Left ventricle myocardium inferior (tissue), 1 donor: ENCODE measurements around the gene CMPK1. TPM values are rescaled to one million over a fixed set of nuclear protein-coding genes. Genes with fewer than 3 reads are reported as not detected.

Experiments
- DNase-seq: peaks from one replicate; pipeline ENCODE4 v3.0.0-alpha.2; 2020
- H3K27ac ChIP-seq: fragments of 200-600 bp; replicated peaks from 2 replicates; pipeline ENCODE4 v1.8.0; 2021
- H3K27me3 ChIP-seq: fragments of 200-600 bp; 2 replicates; pipeline ENCODE4 v1.8.0; 2021; ENCODE audit warnings: low read depth
- H3K36me3 ChIP-seq: fragments of 200-600 bp; 2 replicates; pipeline ENCODE4 v1.8.0; 2021
- H3K4me1 ChIP-seq: fragments of 200-600 bp; 2 replicates; pipeline ENCODE4 v1.8.0; 2021
- H3K4me3 ChIP-seq: fragments of 200-600 bp; 2 replicates; pipeline ENCODE4 v1.8.0; 2021; ENCODE audit warnings: mild to moderate bottlenecking, moderate library complexity
- H3K9me3 ChIP-seq: fragments of 200-600 bp; replicated peaks from 2 replicates; pipeline ENCODE4 v1.8.0; 2021
- intact Hi-C: fragments of 100-400 bp; cut with micrococcal nuclease; formaldehyde crosslinking; loops from one replicate; pipeline ENCODE4 v1.11.0; 2022
- total RNA-seq: library from RNA; stranded (reverse); fragmentation: NEBNext Ultra II Directional; extraction: Animal tissue kit (Norgen Biotek cat#: 25700); gene quantifications from one replicate; pipeline ENCODE4 v1.2.1, GENCODE V29; 2021
- TF ChIP-seq, protein P1 (sequence below): fragments of 200-600 bp; IDR thresholded peaks from 2 replicates; pipeline ENCODE4 v1.8.0; 2021; ENCODE audit warnings: antibody characterized with exemption, mild to moderate bottlenecking, borderline replicate concordance
- donor health status: DM: no; HTN: yes; CAD: no; lungs with severe emphysema.

Gene CMPK1
- total RNA-seq, 1 donor from 2014 or later = 78.2 TPM

DNA sequence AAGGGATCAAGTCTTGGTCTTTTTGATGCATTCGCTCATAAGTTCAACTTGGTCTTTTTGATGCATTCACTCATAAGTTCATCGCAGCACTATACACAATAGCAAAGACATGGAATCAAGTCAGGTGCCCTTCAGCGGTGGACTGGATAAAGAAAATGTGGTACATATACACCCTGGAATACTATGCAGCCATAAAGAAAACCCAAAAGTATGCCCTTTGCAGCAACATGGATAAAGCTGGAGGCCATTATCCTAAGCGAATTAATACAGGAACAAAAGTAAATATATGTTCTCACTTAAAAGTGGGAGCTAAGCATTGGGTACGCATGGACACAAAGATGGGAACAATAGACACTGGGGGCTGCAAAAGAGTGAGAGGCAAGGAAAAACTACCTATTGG is 52.7 kb downstream of the CMPK1 start:
- DNase-seq = no peak
- Histone ChIP-seq H3K27me3 (no peaks in the 10 kb centered on the region), H3K4me3 (no peak overlapping the region), H3K27ac (no peak overlapping the region), H3K9me3 (no peaks in the 10 kb centered on the region), H3K4me1 (no peaks in the 10 kb centered on the region), H3K36me3 (peaks cover 14% of the 10 kb centered on the region)
- TF ChIP-seq, protein P1, sequence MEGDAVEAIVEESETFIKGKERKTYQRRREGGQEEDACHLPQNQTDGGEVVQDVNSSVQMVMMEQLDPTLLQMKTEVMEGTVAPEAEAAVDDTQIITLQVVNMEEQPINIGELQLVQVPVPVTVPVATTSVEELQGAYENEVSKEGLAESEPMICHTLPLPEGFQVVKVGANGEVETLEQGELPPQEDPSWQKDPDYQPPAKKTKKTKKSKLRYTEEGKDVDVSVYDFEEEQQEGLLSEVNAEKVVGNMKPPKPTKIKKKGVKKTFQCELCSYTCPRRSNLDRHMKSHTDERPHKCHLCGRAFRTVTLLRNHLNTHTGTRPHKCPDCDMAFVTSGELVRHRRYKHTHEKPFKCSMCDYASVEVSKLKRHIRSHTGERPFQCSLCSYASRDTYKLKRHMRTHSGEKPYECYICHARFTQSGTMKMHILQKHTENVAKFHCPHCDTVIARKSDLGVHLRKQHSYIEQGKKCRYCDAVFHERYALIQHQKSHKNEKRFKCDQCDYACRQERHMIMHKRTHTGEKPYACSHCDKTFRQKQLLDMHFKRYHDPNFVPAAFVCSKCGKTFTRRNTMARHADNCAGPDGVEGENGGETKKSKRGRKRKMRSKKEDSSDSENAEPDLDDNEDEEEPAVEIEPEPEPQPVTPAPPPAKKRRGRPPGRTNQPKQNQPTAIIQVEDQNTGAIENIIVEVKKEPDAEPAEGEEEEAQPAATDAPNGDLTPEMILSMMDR = no peak
- intact Hi-C loops = no loop called here

DNA sequence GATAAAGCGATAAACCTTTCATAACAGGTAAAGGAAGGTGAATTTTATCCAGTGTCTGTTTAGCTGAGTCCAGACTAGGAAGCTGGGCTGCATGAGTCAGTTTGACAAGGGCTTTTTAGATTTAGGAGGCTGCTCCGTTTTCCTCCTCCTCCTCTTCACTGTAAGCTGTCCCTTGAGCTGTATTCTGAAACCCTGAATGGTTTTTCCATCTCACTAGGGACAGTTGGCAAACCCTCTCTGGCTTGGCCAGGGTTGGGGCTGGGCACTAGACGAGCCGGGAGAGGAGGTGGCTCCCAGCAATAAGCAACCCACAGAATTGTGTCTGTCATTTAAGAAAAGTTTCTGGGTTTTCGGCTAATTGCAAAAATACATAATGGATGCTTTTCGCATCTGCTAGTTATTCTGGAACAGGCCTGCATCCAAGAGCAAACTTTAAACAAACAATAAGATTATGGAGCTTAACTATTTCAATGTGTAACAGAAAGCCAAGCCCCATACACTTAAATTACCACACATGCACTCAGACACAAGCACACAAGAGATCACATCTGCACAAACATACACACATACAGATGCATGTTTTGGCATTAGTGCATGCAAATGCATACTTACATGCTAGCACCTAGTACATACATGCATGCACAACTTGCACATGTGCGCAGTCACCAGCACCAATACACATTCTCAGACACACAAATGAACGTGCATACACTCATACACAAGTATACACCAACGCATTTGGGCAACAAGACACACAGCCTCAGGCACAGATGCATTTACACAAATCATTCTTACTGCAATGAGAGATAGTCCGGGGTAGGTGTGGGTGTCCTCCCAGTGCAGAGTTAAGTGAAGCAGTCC is 54.7 kb downstream of the CMPK1 start:
- TF ChIP-seq, protein P1 = no peak
- H3K36me3 ChIP-seq = peaks cover 2% of the 10 kb centered on the region
- no peak for DNase-seq
- no peak overlapping the region for H3K27ac ChIP-seq
- H3K27me3 ChIP-seq = peaks cover 2% of the 10 kb centered on the region
- H3K4me3 ChIP-seq = no peak overlapping the region
- H3K4me1 ChIP-seq = no peaks in the 10 kb centered on the region
- no peaks in the 10 kb centered on the region for H3K9me3 ChIP-seq
- intact Hi-C loops = no loop called here

DNA sequence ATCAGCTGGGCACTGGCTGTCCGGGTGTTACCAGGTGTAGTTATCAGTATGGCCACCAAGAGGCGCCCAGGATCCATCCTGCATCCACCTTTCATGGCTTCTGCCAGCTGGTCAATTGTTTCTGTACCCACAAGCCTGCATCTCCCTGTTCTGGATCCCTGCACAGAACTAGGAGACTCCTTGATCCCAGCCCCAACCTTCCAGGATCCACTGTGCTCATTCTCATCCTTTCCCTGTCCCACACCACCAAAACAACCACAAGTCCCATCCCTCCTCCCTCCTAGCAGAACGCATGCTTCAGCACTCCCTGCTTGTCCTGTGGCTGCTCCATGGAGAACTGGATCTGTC is 55.3 kb downstream of the CMPK1 start:
- H3K27me3 ChIP-seq = peaks cover 8% of the 10 kb centered on the region
- H3K36me3 ChIP-seq = no peaks in the 10 kb centered on the region
- no peaks in the 10 kb centered on the region for H3K4me1 ChIP-seq
- DNase-seq = peak; percentile 33
- no peaks in the 10 kb centered on the region for H3K9me3 ChIP-seq
- TF ChIP-seq, protein P1 = peak; percentile 67
- intact Hi-C loops = no loop called here
- H3K27ac ChIP-seq = no peak overlapping the region
- no peak overlapping the region for H3K4me3 ChIP-seq

DNA sequence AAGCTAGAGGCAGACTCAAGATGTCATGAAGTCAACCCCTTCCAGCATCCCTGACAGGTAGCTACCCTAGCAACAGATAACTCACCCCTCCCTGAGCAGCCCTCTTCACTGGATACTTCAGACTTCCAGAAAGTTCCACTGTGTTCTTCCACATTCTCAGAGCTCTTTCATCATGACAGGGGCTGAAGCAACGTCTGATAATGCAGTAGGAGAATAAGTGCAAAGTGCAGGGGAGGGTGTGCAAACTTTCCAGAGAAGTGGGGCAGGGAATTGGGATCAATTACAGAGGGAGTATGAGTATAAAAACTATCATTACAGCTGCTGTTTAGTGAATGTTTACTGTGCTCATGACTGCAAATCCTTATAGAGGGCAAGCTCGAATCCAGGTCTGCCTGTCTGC is 56.1 kb downstream of the CMPK1 start:
- intact Hi-C loops = no loop called here
- DNase-seq = no peak

DNA sequence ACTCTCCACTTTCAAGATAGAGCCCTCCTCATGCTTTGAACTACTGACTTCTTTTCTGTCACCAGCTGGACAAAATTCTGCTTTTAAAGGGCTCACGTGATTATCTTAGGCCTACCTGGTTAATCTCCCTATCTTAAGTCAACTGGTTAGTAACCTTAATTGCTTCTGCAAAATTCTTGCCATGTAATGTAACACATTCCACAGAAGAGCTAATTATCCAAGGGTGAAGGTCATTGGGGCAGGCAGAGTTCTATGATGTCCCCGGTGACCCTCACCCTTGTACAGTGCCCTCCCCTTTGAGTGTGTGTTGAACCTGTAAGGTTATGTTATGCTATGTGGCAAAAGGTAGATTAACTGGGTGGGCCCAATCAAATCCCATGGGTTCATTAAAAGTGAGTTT is 57.3 kb downstream of the CMPK1 start:
- H3K27ac ChIP-seq = no peak overlapping the region
- no peak for DNase-seq
- no peaks in the 10 kb centered on the region for H3K9me3 ChIP-seq
- TF ChIP-seq, protein P1 = no peak
- intact Hi-C loops = no loop called here
- H3K4me1 ChIP-seq = no peaks in the 10 kb centered on the region
- peaks cover 27% of the 10 kb centered on the region for H3K27me3 ChIP-seq
- no peak overlapping the region for H3K4me3 ChIP-seq
- no peaks in the 10 kb centered on the region for H3K36me3 ChIP-seq

More for the DNA sequence above, 56.1 kb downstream of the CMPK1 start:
- no peaks in the 10 kb centered on the region for H3K4me1 ChIP-seq
- H3K36me3 ChIP-seq = no peaks in the 10 kb centered on the region
- no peaks in the 10 kb centered on the region for H3K9me3 ChIP-seq
- H3K4me3 ChIP-seq = no peak overlapping the region
- peaks cover 16% of the 10 kb centered on the region for H3K27me3 ChIP-seq
- TF ChIP-seq, protein P1 = no peak
- H3K27ac ChIP-seq = no peak overlapping the region
